NCI-H2227 (cell line): ENCODE results near the gene PLOD1.
A peak's percentile ranks its signal among the peaks of the same experiment; 100 is the strongest.
"Not testable (repeated sequence)": the region's sequence is repeated elsewhere in the genome, so short reads cannot be mapped to it uniquely, and the experiment has no call there.

Experiments
- DNase-seq: peaks from one replicate; lab custom pipeline; 2025; ENCODE audit not compliant: unreplicated experiment; lab: John Stamatoyannopoulos, UW

PLOD1 gene

GRCh38 chr1:11912482-11913216 lies 21.9 kb upstream of the PLOD1 start:
- not testable (repeated sequence) for DNase-seq

- peak; percentile 18 for DNase-seq
These were observed 21.2 kb upstream of the PLOD1 start for GRCh38 chr1:11913291-11913690.

- DNase-seq: no peak
These were observed 20.5 kb upstream of the PLOD1 start for GRCh38 chr1:11914024-11914423.

- DNase-seq: no peak
These were observed 15.6 kb upstream of the PLOD1 start for GRCh38 chr1:11918799-11919519.

- no peak for DNase-seq
These were observed 14.9 kb upstream of the PLOD1 start for GRCh38 chr1:11919621-11920020.

GRCh38 chr1:11920239-11920903 lies 14.1 kb upstream of the PLOD1 start:
- no peak for DNase-seq

- DNase-seq: no peak
These were observed 13.5 kb upstream of the PLOD1 start for GRCh38 chr1:11921022-11921421.

GRCh38 chr1:11923069-11923826 lies 11.3 kb upstream of the PLOD1 start:
- no peak for DNase-seq

GRCh38 chr1:11923827-11924113 lies 10.7 kb upstream of the PLOD1 start:
- DNase-seq: no peak

- no peak for DNase-seq
These were observed 10.0 kb upstream of the PLOD1 start for GRCh38 chr1:11924334-11925195.

GRCh38 chr1:11925196-11925937 lies 9.2 kb upstream of the PLOD1 start:
- DNase-seq: not testable (repeated sequence)

- DNase-seq: no peak
These were observed 8.6 kb upstream of the PLOD1 start for GRCh38 chr1:11925938-11926292.

- DNase-seq: no peak
These were observed 6.5 kb upstream of the PLOD1 start for GRCh38 chr1:11927866-11928592.

GRCh38 chr1:11929849-11930248 lies 4.7 kb upstream of the PLOD1 start:
- DNase-seq: peak; percentile 37

GRCh38 chr1:11930571-11931445 lies 3.7 kb upstream of the PLOD1 start:
- DNase-seq: no peak

- DNase-seq: no peak
These were observed 2.7 kb upstream of the PLOD1 start for GRCh38 chr1:11931845-11932244.

- DNase-seq: no peak
These were observed 518 bp downstream of the PLOD1 start for GRCh38 chr1:11935057-11935412.

- not testable (repeated sequence) for DNase-seq
These were observed 1.2 kb downstream of the PLOD1 start for GRCh38 chr1:11935733-11936132.
